DMS 273 (cell line): Measurements from ENCODE around the gene C19orf73.
"Not testable (repeated sequence)": the region's sequence is repeated elsewhere in the genome, so short reads cannot be mapped to it uniquely, and the experiment has no call there.

Experiments used
- DNase-seq: peaks from one replicate; lab custom pipeline; 2025; ENCODE audit not compliant: unreplicated experiment; lab: John Stamatoyannopoulos, UW

C19orf73 gene

DNA sequence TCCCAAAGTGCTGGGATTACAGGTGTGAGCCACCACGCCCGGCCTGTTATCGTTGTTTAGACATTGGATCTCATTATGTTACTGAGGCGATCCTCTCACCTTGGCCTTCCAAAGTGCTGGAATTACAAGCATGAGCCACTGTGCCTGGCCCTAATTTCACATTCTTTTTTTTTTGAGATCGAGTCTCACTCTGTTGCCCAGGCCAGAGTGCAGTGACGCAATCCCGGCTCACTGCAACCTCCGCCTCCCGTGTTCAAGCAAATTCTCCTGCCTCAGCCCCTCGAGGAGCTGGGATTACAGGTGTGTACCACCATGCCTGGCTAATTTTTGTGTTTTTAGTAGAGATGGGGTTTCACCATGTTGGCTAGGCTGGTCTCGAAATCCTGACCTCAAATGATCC is 4.3 kb upstream of the C19orf73 start:
- not testable (repeated sequence) for DNase-seq

DNA sequence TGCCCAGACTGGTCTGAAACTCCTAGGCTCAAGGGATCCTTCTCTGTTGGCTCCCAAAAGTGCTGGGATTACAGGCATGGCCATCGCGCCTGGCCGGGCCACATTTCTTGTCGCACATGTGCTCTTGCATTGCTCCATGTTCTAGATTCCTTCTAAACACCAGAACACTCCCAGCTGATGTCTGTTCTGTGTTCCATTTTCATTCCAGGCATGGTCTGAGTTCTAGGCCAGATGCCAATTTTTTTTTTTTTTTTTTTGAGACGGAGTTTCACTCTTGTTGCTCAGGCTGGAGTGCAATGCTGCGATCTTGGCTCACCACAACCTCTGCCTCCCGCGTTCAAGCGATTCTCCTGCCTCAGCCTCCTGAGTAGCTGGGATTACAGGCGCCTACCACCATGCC is 2.9 kb upstream of the C19orf73 start:
- DNase-seq, result peak; percentile 40

DNA sequence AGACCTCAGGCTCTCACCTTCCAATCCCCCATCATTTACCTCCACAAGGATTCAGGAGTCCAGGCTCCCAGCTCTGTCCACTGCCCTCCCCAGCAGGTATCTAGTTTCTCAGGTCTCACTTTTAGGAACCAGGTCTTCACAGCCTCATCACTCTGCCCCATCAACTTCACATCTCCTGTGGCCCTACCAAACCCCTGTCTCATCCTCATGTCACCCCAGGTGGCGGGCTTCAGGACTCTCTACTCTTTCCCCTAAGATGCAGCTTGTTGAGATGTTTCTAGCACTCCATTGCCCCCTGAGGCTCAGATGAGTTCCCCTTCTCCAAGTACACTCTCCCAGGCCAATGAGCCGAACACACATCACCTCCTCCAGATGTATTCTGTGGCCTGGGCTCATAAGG is 1.9 kb upstream of the C19orf73 start:
- DNase-seq, result no peak

DNA sequence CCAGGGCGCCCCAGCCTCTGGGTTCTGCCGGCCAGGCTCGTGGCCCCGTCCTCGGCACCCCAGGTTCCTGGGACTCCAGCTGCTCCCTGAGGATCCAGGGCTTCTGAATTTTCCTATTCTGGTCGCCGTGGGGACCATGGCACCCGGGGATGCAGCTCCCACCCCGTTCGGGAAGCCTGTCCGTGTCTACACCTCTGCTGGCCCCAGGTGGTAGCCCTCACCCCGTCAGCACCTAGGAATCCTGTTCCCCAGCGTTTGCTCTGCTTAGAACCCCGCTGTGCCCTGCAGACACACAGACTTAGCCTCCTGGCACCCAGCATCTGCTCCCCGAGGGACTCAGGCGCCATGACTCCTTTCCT is 1.4 kb upstream of the C19orf73 start:
- no peak for DNase-seq

DNA sequence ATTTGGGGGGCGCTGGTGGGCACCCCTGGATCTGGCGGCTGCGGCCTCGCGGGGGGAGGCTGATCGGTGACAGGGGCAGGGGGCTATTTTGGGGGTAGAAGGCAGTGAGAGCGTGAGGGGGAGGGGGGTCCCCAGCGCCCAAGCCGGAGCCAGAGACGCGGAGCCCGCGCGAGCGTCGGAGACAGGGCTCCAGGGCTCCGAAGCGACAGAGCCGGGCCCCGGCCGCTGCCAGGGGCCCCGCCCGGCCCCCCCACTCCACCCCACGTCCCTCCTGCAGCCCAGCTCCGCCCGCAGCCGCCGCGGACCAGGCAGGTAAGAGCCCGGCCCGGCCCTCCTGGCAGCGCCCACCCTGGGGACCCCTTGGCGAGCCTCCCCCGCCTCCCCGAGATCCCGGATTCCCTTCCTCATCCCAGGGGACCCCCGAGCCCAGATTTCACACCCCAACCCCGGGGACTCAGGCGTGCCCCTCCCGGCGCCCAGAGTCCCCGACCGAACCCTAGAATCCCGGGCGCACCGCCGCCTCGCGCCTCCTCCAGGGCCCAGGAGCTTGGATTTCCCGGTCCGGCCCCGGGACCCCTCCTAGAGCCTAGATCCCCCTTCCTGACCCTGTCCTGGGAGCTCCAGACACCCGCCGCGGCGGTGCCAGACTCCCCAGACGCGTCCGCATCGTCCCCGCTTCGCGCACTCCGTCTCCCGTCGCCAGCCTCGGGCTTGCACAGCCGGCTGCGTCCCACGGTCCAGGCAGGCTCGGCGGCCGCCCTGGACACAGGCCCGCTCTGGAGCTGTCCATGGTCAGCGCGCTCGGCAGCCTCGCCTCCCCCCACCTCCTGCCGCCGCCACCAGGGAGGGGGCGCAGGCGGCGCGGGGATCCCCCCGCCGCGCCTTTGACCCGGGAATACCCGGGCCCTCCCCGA is 725 bp upstream of the C19orf73 start, which contains the start of gene PPFIA3:
PPFIA3 (plus strand) TSS at position 134 of the 914 bp plus-strand sequence. CDS start 8,330 bp downstream, outside the sequence.
- peak; percentile 68 for DNase-seq

DNA sequence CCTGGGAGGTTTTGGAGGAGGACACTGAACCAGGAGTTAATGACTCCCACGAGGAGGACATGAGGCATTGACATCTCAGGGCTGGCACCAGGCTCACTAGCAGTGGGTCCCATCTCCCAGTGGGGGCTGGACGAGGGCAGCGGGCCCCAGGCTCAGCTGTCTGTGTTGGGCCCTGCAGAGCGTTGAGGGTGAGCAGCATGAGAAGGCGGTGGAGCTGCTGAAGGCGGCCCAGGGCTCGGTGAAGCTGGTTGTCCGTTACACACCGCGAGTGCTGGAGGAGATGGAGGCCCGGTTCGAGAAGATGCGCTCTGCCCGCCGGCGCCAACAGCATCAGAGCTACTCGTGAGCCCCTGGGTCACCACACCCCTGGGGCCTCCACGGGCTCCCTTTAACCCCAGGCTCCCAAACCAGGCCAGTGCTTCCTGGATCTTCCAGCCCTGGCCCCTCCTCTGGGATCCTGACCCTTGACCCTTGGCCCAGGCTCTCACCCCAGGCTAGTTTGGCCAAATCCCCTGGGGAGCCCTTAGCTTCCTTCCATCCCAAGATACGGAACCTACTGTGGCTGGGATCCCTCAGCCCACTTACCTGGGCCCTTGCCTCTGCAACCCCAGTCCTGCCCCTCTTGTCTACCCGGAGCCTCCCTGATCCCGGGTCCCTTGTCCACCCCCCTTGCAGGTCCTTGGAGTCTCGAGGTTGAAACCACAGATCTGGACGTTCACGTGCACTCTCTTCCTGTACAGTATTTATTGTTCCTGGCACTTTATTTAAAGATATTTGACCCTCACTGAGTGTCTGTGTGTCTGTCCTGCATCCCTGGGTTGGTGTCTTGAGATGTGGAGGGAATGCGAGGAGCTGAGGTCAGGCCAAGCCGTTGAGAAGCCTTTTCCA is 1.0 kb downstream of the C19orf73 start:
- DNase-seq, result no peak

DNA sequence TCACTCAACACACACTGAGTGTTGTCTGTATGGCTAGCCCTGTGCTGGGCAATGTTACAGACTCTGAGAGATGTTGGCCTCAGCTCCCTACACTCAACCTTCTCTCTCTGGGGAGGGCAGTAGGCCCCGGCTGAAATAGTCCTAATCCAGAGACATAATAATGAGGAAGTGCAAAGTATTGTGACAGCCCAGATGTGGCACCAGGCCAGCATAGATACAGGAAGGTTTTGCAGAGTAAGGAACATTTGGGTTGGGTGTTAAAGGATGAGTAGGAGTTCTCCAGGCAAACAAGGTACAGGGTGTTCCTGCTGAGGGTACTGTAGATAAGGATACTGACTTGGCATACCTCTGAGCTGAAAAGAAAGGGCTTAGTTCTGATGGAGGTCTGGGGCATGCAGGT is 2.4 kb downstream of the C19orf73 start:
- DNase-seq, result no peak

DNA sequence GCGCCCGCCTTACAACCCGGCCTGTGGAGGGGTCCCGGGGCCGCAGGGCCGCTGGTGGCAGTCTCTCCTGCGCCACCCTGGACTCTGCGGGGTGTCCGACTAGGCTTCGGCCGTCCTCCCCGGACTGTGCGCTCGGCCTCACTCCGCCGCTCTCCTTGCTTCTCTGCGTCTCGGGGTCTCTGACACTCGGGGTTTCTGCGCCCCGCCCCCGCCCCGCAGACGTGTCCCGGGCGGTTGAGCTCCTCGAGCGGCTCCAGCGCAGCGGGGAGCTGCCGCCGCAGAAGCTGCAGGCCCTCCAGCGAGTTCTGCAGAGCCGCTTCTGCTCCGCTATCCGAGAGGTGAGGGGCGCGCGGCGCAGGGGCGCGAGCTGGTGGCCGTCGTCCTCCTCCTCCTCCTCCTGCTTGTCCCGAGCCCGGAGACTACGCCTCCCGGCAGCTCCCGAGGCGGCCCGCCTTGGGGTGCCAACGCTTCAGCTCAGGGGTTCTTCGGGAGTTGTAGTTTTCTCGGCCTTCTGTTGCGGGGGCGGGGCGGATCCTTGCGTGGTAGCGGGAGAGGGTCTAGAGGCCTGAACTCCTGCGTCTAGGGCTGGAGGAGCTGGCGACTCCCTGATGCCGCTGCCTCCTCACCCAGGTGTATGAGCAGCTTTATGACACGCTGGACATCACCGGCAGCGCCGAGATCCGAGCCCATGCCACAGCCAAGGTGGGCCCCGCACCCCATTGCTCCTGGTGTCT is 4.1 kb downstream of the C19orf73 start:
- DNase-seq, result peak; percentile 89

DNA sequence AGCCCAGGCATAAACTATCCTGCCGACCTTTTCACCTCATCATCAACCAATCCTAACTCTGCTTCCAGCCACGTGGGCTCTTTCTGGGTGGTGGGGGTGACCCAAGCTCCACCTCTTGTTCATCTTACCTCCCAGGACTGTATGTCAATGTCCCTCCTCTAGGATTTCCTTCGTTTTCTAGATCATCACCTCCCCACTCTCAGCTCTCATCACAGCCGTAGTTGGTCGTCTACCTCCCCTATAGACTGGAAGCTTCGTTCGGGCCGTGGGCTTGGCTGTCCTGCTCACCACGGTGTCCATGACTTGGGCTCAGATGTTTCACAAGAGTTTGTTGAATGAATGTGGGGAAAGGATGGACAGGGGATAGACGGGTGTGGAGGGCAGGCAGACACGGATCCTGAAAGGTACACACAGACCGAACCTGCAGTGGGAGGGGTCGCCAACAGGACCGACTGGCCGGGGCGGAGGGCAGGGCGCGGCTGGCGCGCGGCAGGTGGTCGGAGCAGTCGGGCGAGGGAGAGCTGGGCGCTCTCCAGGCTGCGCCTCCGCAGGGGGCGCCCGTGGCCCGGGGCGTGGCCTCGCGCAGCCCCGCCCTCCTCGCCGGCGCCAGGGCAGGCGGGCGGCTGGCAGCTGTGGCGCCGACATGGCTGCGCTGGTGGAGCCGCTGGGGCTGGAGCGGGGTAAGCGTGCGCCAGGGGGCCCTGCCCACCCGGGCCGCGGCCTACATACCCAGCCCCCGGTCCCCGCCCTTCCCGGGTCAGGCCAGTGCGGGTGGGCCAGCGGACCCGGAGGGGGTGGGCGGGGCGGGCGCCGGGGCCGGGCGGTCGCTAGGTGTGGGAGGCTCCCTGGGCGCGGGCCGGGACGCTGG is 4.9 kb downstream of the C19orf73 start, which contains the start of gene LIN7B:
LIN7B (plus strand) TSS at position 609 of the 868 bp plus-strand sequence; CDS start at position 644, 35 bp downstream.
- peak; percentile 89 for DNase-seq

DNA sequence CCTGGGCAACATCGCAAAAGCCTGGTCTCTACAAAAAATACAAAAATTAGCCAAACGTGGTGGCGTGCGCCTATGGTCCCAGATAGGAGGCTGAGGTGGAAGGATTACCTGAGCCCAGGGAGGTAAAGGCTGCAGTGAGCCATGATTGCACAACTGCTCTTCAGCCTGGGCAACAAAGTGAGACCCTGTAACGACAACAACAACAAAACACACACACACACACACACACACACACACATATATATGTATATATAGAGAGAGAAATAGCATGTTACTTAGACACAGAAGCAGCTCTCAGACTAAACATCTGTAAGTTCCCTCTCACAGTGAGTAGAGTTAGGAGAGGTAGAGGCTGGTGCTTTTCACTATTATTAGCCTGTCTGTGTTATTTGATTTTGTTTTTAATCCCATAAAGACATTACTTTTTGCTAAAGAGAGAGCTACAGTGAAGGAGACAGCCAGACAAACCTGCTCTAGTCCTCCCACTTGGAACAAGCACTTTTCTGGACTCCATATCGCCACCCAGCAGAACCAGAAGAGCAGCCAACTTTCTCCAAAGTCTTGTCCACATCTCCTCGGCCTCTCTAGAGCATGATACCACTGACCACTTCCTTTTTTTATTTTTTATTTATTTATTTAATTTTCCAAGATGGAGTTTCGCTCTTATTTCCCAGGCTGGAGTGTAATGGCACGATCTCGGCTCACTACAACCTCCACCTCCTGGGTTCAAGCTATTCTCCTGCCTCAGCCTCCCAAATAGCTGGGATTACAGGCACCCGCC is 7.5 kb downstream of the C19orf73 start:
- no peak for DNase-seq

DNA sequence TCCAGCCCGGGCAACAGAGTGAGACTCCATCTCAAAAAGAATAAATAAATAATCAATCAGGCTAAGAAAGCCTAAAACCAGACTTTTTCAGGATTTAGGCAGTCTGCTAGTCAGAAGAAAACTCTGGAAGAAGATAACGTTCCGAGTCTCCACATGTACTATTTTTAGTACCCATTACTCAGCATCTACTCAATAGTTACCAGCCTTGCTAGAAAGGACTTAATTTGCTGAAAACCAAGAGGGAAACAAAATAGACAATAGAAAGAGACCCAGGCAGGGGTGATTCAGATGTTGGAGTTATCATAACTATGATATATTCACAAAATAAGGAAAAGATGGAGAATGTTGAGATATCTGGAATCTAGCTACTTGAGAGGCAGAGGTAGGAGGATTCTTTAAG is 8.4 kb downstream of the C19orf73 start:
- DNase-seq, result no peak

DNA sequence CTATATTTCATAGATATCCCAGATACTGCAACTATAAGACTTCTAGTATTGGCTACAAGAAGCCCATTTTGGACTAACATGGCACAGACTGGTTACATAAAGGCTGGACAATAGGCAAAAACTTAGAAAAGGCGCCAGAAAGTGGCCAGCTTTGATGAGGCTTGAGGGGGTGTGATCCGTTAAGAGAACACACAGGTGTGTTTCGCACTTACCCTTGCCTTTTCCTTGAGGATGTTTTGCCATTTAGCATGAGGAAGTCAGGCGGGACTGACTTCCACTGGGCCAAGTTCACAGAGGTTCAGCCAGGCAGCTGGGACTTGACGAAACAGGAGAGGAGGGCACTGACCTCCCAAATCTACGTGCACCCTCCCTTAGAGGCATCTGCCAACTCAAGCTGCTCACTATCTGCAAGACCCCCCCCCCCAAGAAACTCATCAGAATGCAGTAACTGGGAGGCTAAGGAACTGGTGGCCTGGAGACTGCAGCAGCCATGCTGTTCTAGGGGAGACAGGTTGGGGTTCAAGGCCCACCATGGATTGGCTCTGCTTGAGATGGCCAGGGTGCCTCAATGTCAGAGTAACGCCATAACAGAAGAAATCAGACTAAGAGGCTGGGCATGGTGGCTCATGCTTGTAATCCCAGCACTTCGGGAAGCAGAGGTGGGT is 9.2 kb downstream of the C19orf73 start:
- peak; percentile 48 for DNase-seq

DNA sequence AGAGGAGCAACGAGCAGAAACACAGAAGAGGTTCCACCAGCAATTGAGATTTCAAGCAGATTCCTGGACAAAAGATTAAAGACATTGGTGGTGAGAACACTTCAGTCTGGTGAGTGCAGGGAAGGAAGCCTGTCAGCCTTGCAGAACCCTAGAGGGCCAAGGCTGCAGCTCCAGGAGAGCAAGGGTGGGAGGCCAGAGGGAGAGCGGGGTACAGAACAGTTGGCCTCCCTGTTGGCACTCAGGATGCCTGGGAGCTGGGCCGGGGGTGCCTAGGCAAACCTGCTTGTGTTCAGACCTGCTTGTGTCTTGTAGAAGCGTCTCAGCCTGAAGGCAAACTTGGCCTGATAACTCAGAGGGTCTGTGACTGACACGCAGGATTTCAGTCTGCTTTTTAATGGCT is 9.9 kb downstream of the C19orf73 start:
- no peak for DNase-seq

DNA sequence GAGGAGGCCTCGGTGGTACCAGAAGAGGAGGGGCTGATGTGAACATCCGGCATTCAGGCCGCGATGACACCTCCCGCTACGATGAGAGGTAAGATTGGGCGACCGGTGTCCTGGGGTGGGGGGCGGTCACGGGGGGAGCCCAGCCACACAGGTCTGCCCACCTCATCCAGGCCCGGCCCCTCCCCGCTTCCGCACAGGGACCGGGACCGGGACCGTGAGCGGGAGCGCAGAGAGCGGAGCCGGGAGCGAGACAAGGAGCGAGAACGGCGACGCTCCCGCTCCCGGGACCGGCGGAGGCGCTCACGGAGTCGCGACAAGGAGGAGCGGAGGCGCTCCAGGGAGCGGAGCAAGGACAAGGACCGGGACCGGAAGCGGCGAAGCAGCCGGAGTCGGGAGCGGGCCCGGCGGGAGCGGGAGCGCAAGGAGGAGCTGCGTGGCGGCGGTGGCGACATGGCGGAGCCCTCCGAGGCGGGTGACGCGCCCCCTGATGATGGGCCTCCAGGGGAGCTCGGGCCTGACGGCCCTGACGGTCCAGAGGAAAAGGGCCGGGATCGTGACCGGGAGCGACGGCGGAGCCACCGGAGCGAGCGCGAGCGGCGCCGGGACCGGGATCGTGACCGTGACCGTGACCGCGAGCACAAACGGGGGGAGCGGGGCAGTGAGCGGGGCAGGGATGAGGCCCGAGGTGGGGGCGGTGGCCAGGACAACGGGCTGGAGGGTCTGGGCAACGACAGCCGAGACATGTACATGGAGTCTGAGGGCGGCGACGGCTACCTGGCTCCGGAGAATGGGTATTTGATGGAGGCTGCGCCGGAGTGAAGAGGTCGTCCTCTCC is 11.1 kb downstream of the C19orf73 start:
- no peak for DNase-seq

DNA sequence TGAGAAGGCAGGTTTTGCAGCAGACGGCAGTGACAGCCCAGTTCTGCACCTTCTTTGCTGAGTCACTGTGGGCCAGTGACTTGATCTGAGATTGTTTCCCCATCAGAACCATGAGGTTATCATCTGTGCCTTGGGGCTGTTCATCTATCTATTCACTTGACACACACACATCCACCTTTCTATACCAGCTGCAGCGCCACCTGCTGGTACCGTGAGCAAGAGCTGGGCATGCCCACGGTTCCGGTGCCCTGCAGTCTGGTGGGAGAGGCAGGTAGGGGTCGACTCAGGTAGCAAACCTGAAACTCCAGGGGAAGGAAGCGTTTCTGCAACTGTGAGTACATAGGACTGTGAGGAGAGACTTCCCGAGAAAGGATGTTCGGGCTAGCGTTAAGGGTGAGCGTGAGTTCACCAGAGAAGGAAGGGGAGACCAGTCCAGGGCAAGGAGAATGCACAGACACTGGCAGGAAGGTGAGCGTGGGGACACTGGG is 12.3 kb downstream of the C19orf73 start:
- DNase-seq, result peak; percentile 84

DNA sequence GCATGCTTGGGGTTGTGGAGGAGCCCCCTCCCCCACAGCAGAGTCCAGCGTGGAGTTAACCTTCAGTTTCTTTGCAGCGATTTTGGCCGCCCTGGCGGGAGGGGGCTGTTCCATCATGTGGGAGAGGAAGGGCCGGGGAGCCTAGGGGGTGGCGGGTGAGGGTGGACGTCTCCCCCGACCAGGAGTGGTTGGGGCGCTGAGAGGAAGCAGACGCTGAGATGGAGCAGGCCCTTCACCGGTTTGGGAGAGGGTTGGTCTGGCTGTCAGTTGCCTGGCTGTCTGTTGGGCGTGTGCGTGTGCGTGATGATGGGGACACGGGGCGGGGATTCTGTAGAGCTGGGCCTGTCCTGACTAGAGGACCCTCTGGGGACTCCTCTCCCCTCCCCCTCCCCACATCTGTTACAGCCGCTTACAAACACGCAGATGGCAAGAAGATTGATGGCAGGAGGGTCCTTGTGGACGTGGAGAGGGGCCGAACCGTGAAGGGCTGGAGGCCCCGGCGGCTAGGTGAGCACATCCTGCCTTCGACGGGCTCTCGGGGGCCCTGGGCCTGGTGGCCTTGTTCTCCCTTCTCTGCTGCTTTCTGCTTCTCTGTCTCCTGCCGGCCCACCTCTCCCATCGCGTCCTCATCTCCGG is 14.6 kb downstream of the C19orf73 start:
- DNase-seq, result peak; percentile 85
